Fibroblast of lung (primary cell): Measurements from ENCODE around the gene ETV6. TPM values are rescaled to one million over a fixed set of nuclear protein-coding genes. Genes with fewer than 3 reads are reported as not detected.

Source experiments
- DNase-seq, 2 donors: peaks; one replicate each; pipeline versions ENCODE4 v3.0.0 to v3.0.0-alpha.2; 2010; ENCODE audit warnings: low read depth in 2 of 2
- H2AFZ ChIP-seq: 2 replicates; pipeline ENCODE4 v1.5.1; 2012; ENCODE audit warnings: low read length, control low read depth, inconsistent platforms
- H3K27ac ChIP-seq: 2 replicates; pipeline ENCODE4 v1.5.1; 2011; ENCODE audit warnings: low read length, control low read depth; ENCODE audit not compliant: insufficient read depth
- H3K27me3 ChIP-seq: 2 replicates; pipeline ENCODE4 v1.5.1; 2011; ENCODE audit warnings: mild to moderate bottlenecking, low read length; ENCODE audit not compliant: control insufficient read depth, insufficient read depth
- H3K36me3 ChIP-seq: 2 replicates; pipeline ENCODE4 v1.5.1; 2011; ENCODE audit warnings: low read length; ENCODE audit not compliant: control insufficient read depth, insufficient read depth
- H3K4me1 ChIP-seq: 2 replicates; pipeline ENCODE4 v1.5.1; 2011; ENCODE audit warnings: low read length; ENCODE audit not compliant: control insufficient read depth, insufficient read depth; ENCODE audit errors: extremely low read depth
- H3K4me2 ChIP-seq: 2 replicates; pipeline ENCODE4 v1.5.1; 2011; ENCODE audit warnings: low read length, control low read depth; ENCODE audit not compliant: insufficient read depth; ENCODE audit errors: extremely low read depth
- H3K4me3 ChIP-seq, 4 experiments: fragments of 200-600 bp in 1 of 4; sonication (generic) in 1 of 4; replicated peaks in 1 of 4; 2 replicates each; pipeline ENCODE4 v1.5.1; 2011 to 2016; ENCODE audit warnings: low read length in 4 of 4, low read depth in 3 of 4, mild to moderate bottlenecking in 3 of 4, control low read depth in 2 of 4, inconsistent platforms in 1 of 4, mixed read lengths in 1 of 4; ENCODE audit not compliant: insufficient read depth in 1 of 4; ENCODE audit errors: control extremely low read depth in 1 of 4
- H3K79me2 ChIP-seq: 2 replicates; pipeline ENCODE4 v1.5.1; 2012; ENCODE audit warnings: mild to moderate bottlenecking, low read length, inconsistent platforms; ENCODE audit not compliant: control insufficient read depth, insufficient read depth
- H3K9ac ChIP-seq: 2 replicates; pipeline ENCODE4 v1.5.1; 2011; ENCODE audit warnings: mild to moderate bottlenecking, low read length, control low read depth; ENCODE audit not compliant: insufficient read depth
- H3K9me3 ChIP-seq: 2 replicates; pipeline ENCODE4 v1.5.1; 2012; ENCODE audit warnings: low read depth, low read length; ENCODE audit not compliant: control insufficient read depth, insufficient read depth
- H4K20me1 ChIP-seq: 2 replicates; pipeline ENCODE4 v1.5.1; 2011; ENCODE audit warnings: low read length; ENCODE audit not compliant: control insufficient read depth, insufficient read depth; ENCODE audit errors: extremely low read depth
- CTCF ChIP-seq, 2 donors: IDR thresholded peaks in 1 of 2; conservative IDR thresholded peaks in 1 of 2; 1 replicate in 1 of 2; 2 replicates in 1 of 2; pipeline ENCODE4 v1.5.1; 2011 to 2012; ENCODE audit warnings: low read length in 2 of 2, control low read depth in 1 of 2, inconsistent platforms in 1 of 2, low read depth in 1 of 2, mild to moderate bottlenecking in 1 of 2
- EZH2 ChIP-seq: IDR thresholded peaks from 2 replicates; pipeline ENCODE4 v1.5.1; 2012; ENCODE audit warnings: low read length, control low read depth, mild to moderate bottlenecking; ENCODE audit errors: missing control alignments
- polyA plus RNA-seq, 2 donors: library from polyadenylated mRNA; depleted of rRNA in 1 of 2; stranded (reverse) in 1 of 2; unstranded in 1 of 2; fragments of >200 nt; gene quantifications; 2 replicates each; pipeline ENCODE4 v1.2.1, GENCODE V29; 2011 to 2012; ENCODE audit warnings: missing spikeins in 1 of 2
- total RNA-seq: library from RNA; depleted of rRNA; stranded (reverse); fragments of >200 nt; gene quantifications from 2 replicates; pipeline ENCODE4 v1.2.1, GENCODE V29; 2014

ETV6 gene
- total and polyA plus RNA-seq, 2 donors (not counting 1 experiment from before 2014, with no cell fraction given), result 4.3 to 8.9 TPM

GRCh38 chr12:11823043-11823442, 173.6 kb downstream of the ETV6 start:
- H3K4me3 ChIP-seq, result no peak overlapping the region
- peak; percentile 58 to 91 for DNase-seq
- H3K36me3 ChIP-seq, result no peaks in the 10 kb centered on the region
- H3K27ac ChIP-seq, result peak overlapping the region; percentile 81
- no peaks in the 10 kb centered on the region for H4K20me1 ChIP-seq
- no peak overlapping the region for H2AFZ ChIP-seq
- H3K79me2 ChIP-seq, result no peaks in the 10 kb centered on the region
- no peak overlapping the region for H3K9ac ChIP-seq
- H3K27me3 ChIP-seq, result no peaks in the 10 kb centered on the region
- H3K9me3 ChIP-seq, result no peaks in the 10 kb centered on the region
- H3K4me2 ChIP-seq, result peak overlapping the region; percentile 45
- peaks cover 17% of the 10 kb centered on the region for H3K4me1 ChIP-seq
- TF ChIP-seq EZH2 (no peak), CTCF (conservative IDR thresholded peaks at IDR 0.05 in 1 of 2, IDR thresholded peaks at IDR 0.05 in 1 of 2; ENCODE audit: low read depth in 1 of 2, low read length in 2 of 2) (no peak)

GRCh38 chr12:11823593-11823992, 174.1 kb downstream of the ETV6 start:
- no peaks in the 10 kb centered on the region for H3K9me3 ChIP-seq
- no peak overlapping the region for H2AFZ ChIP-seq
- peaks cover 17% of the 10 kb centered on the region for H3K4me1 ChIP-seq
- H4K20me1 ChIP-seq, result no peaks in the 10 kb centered on the region
- no peaks in the 10 kb centered on the region for H3K36me3 ChIP-seq
- no peak overlapping the region for H3K4me2 ChIP-seq
- no peak overlapping the region for H3K4me3 ChIP-seq
- no peak for DNase-seq
- H3K9ac ChIP-seq, result no peak overlapping the region
- H3K27ac ChIP-seq, result no peak overlapping the region
- no peaks in the 10 kb centered on the region for H3K27me3 ChIP-seq
- no peak for TF ChIP-seq CTCF (conservative IDR thresholded peaks at IDR 0.05 in 1 of 2, IDR thresholded peaks at IDR 0.05 in 1 of 2; ENCODE audit: low read depth in 1 of 2, low read length in 2 of 2)
- no peak for TF ChIP-seq EZH2
- H3K79me2 ChIP-seq, result no peaks in the 10 kb centered on the region

GRCh38 chr12:11824069-11824468, 174.6 kb downstream of the ETV6 start:
- no peaks in the 10 kb centered on the region for H3K79me2 ChIP-seq
- TF ChIP-seq CTCF (conservative IDR thresholded peaks at IDR 0.05 in 1 of 2, IDR thresholded peaks at IDR 0.05 in 1 of 2; ENCODE audit: low read depth in 1 of 2, low read length in 2 of 2) (no peak), EZH2 (no peak)
- peaks cover 17% of the 10 kb centered on the region for H3K4me1 ChIP-seq
- no peak overlapping the region for H2AFZ ChIP-seq
- no peaks in the 10 kb centered on the region for H4K20me1 ChIP-seq
- no peaks in the 10 kb centered on the region for H3K27me3 ChIP-seq
- H3K9ac ChIP-seq, result no peak overlapping the region
- no peak overlapping the region for H3K4me2 ChIP-seq
- no peaks in the 10 kb centered on the region for H3K36me3 ChIP-seq
- no peak overlapping the region for H3K27ac ChIP-seq
- no peak overlapping the region for H3K4me3 ChIP-seq
- no peak for DNase-seq
- no peaks in the 10 kb centered on the region for H3K9me3 ChIP-seq
